Breast epithelium (tissue), 3 donors: ENCODE data around the gene DPM1.

ENCODE experiments used
- POLR2A ChIP-seq: fragments of 450-650 bp; IDR thresholded peaks from one replicate; pipeline ENCODE4 v1.6.1; 2016; ENCODE audit warnings: antibody characterized with exemption, mild to moderate bottlenecking, moderate library complexity
- TF ChIP-seq, protein P1 (sequence below), 3 donors: fragments of 450-650 bp; IDR thresholded peaks; one replicate each; pipeline ENCODE4 v1.5.1; 2016 to 2017; ENCODE audit warnings: antibody characterized with exemption in 3 of 3, mild to moderate bottlenecking in 3 of 3, moderate library complexity in 3 of 3

DNA sequence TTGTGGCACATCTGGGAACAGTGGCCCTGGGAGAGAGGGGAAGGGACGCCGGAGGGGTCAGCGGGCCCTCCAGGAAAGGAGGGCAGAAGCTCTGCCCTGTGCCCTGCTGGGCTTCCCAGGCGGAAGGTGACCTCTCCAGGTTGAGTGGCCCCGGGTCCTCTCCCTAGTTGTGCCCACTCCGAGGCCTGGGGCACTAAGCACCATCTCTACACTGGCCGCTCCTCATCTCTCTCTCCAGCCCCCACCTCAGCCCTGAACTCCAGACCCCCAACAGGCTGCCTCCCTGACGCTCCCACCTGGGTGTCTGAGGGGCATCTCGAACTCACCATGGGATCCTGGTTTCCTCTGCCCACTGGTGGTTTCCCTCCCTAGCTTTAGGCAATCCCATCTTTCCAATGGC, 46.4 kb upstream of the DPM1 start:
- TF ChIP-seq, protein P1, sequence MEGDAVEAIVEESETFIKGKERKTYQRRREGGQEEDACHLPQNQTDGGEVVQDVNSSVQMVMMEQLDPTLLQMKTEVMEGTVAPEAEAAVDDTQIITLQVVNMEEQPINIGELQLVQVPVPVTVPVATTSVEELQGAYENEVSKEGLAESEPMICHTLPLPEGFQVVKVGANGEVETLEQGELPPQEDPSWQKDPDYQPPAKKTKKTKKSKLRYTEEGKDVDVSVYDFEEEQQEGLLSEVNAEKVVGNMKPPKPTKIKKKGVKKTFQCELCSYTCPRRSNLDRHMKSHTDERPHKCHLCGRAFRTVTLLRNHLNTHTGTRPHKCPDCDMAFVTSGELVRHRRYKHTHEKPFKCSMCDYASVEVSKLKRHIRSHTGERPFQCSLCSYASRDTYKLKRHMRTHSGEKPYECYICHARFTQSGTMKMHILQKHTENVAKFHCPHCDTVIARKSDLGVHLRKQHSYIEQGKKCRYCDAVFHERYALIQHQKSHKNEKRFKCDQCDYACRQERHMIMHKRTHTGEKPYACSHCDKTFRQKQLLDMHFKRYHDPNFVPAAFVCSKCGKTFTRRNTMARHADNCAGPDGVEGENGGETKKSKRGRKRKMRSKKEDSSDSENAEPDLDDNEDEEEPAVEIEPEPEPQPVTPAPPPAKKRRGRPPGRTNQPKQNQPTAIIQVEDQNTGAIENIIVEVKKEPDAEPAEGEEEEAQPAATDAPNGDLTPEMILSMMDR (IDR thresholded peaks at IDR 0.05), result no peak
- TF ChIP-seq POLR2A, result no peak
